A673 (cell line): ENCODE results near the gene ANKRA2. TPM values are rescaled to one million over a fixed set of nuclear protein-coding genes. Genes with fewer than 3 reads are reported as not detected.

ENCODE experiments used
- BruUV-seq: library from RNA; stranded (reverse); fragments of 400-500 nt; replicated peaks from 2 replicates; lab custom pipeline; 2021; lab: Mats Ljungman, UMichigan
- CTCF ChIA-PET: fragments of 300-600 bp; sonication (Branson Sonifier 250); formaldehyde crosslinking; loops from one replicate; lab custom pipeline; 2022; ENCODE audit warnings: antibody characterized with exemption; lab: Charles Lee
- POLR2A ChIA-PET: fragments of 300-600 bp; sonication (Branson Sonifier 250); formaldehyde crosslinking; loops from one replicate; lab custom pipeline; 2022; ENCODE audit warnings: antibody characterized with exemption; ENCODE audit not compliant: low non-redundant PET; lab: Charles Lee
- DNase-seq: peaks from one replicate; pipeline ENCODE4 v3.0.0-alpha.2; 2015; ENCODE audit warnings: low spot score
- H3K27ac ChIP-seq: fragments of 200-600 bp; sonication (generic); 2 replicates; pipeline ENCODE4 v1.5.1; 2016; ENCODE audit warnings: mixed run types, low read depth, mild to moderate bottlenecking, mixed read lengths, antibody characterized with exemption, low read length; ENCODE audit not compliant: poor library complexity, severe bottlenecking
- H3K27me3 ChIP-seq: fragments of 200-600 bp; sonication (generic); replicated peaks from 2 replicates; pipeline ENCODE4 v1.6.1; 2017; ENCODE audit warnings: mixed run types, low read depth, mild to moderate bottlenecking, mixed read lengths, antibody characterized with exemption, low read length; ENCODE audit not compliant: insufficient read depth, poor library complexity
- H3K36me3 ChIP-seq: fragments of 200-600 bp; sonication (generic); 2 replicates; pipeline ENCODE4 v1.6.1; 2016; ENCODE audit warnings: mixed run types, mild to moderate bottlenecking, mixed read lengths, antibody characterized with exemption, low read length; ENCODE audit not compliant: insufficient read depth, poor library complexity, severe bottlenecking
- H3K4me1 ChIP-seq: fragments of 200-600 bp; sonication (generic); 2 replicates; pipeline ENCODE4 v1.6.1; 2017; ENCODE audit warnings: mixed run types, mild to moderate bottlenecking, mixed read lengths, antibody characterized with exemption, low read length; ENCODE audit not compliant: insufficient read depth, poor library complexity, severe bottlenecking
- H3K4me3 ChIP-seq: fragments of 200-600 bp; sonication (generic); 2 replicates; pipeline ENCODE4 v1.5.1; 2016; ENCODE audit warnings: low read depth, mixed run types, mild to moderate bottlenecking, mixed read lengths, low read length; ENCODE audit not compliant: poor library complexity, severe bottlenecking
- H3K9me3 ChIP-seq: fragments of 200-600 bp; sonication (generic); 2 replicates; pipeline ENCODE4 v1.6.1; 2016; ENCODE audit warnings: mixed run types, low read depth, mild to moderate bottlenecking, mixed read lengths, antibody characterized with exemption, low read length; ENCODE audit not compliant: poor library complexity, severe bottlenecking
- CTCF ChIP-seq: fragments of 300-800, 200-600 bp; sonication (generic); conservative IDR thresholded peaks from 2 replicates; pipeline ENCODE4 v1.5.1; 2017; ENCODE audit warnings: low read depth, mild to moderate bottlenecking, antibody characterized with exemption, low read length, moderate library complexity, mixed read lengths
- EZH2 ChIP-seq: fragments of 200-600 bp; sonication (generic); IDR thresholded peaks from 2 replicates; pipeline ENCODE4 v1.6.1; 2017; ENCODE audit warnings: borderline replicate concordance, low read depth, mild to moderate bottlenecking, mixed read lengths, antibody characterized with exemption, low read length; ENCODE audit not compliant: poor library complexity, severe bottlenecking
- intact Hi-C: fragments of 100-400 bp; cut with micrococcal nuclease; formaldehyde crosslinking; loops from one replicate; pipeline ENCODE4 v1.10.0; 2022; ENCODE audit not compliant: unreplicated experiment
- total RNA-seq: library from RNA; stranded (reverse); gene quantifications from 2 replicates; pipeline ENCODE4 v1.2.3, GENCODE V29; 2021

The ANKRA2 gene
- total RNA-seq, 1 experiment from 2014 or later, result 12.8 TPM

DNA sequence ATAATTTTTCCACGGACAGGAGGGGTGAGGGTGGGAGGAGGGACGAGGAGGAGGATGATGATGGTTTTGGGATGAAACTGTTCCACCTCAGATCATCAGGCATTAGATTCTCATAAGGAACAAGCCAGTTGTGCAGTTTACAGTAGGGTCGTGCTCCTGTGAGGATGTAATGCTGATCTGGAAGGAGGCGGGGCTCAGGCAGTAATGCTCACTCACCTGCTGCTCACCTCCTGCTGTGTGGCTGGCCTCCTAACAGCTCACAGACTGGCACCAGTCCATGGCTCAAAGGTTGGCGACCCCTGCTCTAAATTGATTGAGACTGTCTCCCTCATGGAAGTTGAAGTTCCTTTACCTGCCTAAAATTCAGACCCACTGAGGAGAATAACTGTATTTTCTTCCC is 33.2 kb downstream of the ANKRA2 start:
- intact Hi-C loops, result no loop called here
- TF ChIP-seq CTCF (no peak), EZH2 (no peak)
- Histone ChIP-seq H3K4me1 (no peaks in the 10 kb centered on the region), H3K27me3 (no peaks in the 10 kb centered on the region), H3K36me3 (no peaks in the 10 kb centered on the region), H3K27ac (no peak overlapping the region), H3K9me3 (peaks cover 4% of the 10 kb centered on the region), H3K4me3 (no peak overlapping the region)
- BruUV-seq, result no TSS peak
- CTCF ChIA-PET, result no interaction called here
- POLR2A ChIA-PET, result no interaction called here
- DNase-seq, result no peak

DNA sequence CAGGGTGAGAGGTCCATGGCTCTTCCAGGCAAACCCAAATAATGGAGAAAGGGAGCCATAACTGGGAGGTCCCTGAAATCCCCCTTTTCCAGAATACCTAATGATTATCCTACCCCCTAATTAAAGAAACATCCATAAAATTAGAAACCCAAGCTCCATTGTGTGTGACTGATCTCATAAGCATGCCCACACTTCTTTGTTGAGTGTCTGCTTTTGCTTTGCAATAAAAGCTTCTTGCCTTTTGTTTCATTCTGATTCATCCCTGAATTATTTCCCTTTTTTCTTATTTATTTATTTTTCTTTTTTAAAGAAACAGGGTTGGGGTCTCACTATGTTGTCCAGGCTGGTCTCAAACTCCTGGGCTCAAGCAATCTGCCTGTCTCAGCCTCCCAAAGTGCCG is 34.1 kb downstream of the ANKRA2 start:
- CTCF ChIA-PET, result no interaction called here
- no peaks in the 10 kb centered on the region for H3K36me3 ChIP-seq
- no peak overlapping the region for H3K4me3 ChIP-seq
- BruUV-seq, result no TSS peak
- no peaks in the 10 kb centered on the region for H3K27me3 ChIP-seq
- peaks cover 4% of the 10 kb centered on the region for H3K9me3 ChIP-seq
- intact Hi-C loops, result no loop called here
- DNase-seq, result no peak
- no peaks in the 10 kb centered on the region for H3K4me1 ChIP-seq
- H3K27ac ChIP-seq, result no peak overlapping the region
- TF ChIP-seq EZH2 (no peak), CTCF (no peak)
- POLR2A ChIA-PET, result no interaction called here

DNA sequence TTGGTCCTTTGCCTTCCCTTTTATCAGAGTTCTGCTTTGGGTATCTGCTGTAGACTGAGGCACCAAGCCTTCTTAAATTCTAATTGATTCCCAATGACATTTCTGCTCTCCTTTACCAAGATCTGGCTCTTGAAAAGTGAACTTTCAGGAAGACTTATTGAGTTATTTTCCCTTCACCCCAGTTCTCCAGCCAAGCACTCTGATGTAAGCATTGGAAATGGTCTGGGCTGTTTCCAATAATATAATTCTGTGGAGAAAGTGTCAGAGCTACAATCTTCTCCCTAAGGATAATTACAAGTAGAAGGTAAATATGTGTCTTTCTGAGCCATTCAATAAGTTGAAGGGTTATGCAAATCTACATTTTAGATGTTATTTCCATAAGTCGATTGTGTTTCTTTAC is 36.4 kb downstream of the ANKRA2 start:
- no peak for TF ChIP-seq EZH2
- no peak for TF ChIP-seq CTCF
- no peaks in the 10 kb centered on the region for H3K27me3 ChIP-seq
- H3K36me3 ChIP-seq, result no peaks in the 10 kb centered on the region
- ChIA-PET POLR2A (no interaction called here), CTCF (no interaction called here)
- H3K4me3 ChIP-seq, result no peak overlapping the region
- intact Hi-C loops, result no loop called here
- no peaks in the 10 kb centered on the region for H3K4me1 ChIP-seq
- no peak for DNase-seq
- BruUV-seq, result no TSS peak
- no peak overlapping the region for H3K27ac ChIP-seq
- no peaks in the 10 kb centered on the region for H3K9me3 ChIP-seq

DNA sequence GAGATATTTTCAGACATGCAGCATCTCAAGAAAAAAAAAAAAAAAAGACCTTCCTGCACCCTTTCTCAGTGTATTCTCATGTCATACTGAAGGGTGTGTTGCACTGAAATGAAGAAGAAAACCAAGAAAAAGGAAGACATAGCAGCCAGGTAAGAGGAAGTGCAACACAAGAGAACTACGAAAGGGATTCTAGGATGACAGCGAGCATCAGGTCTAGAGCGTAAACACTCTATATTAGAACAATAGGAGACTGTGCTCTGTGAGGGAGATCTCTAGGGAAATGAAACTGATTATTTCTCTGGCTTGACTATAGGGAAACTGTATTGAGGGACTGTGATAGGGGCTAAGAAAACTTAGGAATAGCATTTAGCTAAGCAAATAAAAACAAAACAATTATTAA is 37.2 kb downstream of the ANKRA2 start:
- no TSS peak for BruUV-seq
- Histone ChIP-seq H3K27ac (no peak overlapping the region), H3K9me3 (no peaks in the 10 kb centered on the region), H3K27me3 (no peaks in the 10 kb centered on the region), H3K4me3 (no peak overlapping the region), H3K4me1 (no peaks in the 10 kb centered on the region), H3K36me3 (no peaks in the 10 kb centered on the region)
- intact Hi-C loops, result no loop called here
- CTCF ChIA-PET, result no interaction called here
- DNase-seq, result no peak
- POLR2A ChIA-PET, result no interaction called here
- TF ChIP-seq EZH2 (no peak), CTCF (no peak)
